ENCODE measurements around the gene BTBD17.
A peak's percentile ranks its signal among the peaks of the same experiment; 100 is the strongest.

The BTBD17 gene

GRCh38 chr17:74359916-74360315 is 1.8 kb downstream of the BTBD17 start:
- no peak for DNase-seq (ENCODE audit: low read depth in 3 of 3)

GRCh38 chr17:74358697-74359096 is 3.0 kb downstream of the BTBD17 start:
- no peak for DNase-seq (ENCODE audit: low read depth in 3 of 3)

- no peak for DNase-seq (ENCODE audit: low read depth in 3 of 3)
These were observed 4.2 kb downstream of the BTBD17 start for GRCh38 chr17:74357466-74357809.

GRCh38 chr17:74356646-74357465 is 4.8 kb downstream of the BTBD17 start:
- no peak for DNase-seq (ENCODE audit: low read depth in 3 of 3)

GRCh38 chr17:74355065-74355464 is 6.6 kb downstream of the BTBD17 start:
- DNase-seq (ENCODE audit: low read depth in 3 of 3): no peak

- no peak for DNase-seq (ENCODE audit: low read depth in 3 of 3)
These were observed 7.1 kb downstream of the BTBD17 start for GRCh38 chr17:74354561-74354960.

- DNase-seq (ENCODE audit: low read depth in 3 of 3): peak in 1 of 3 experiments; percentile 6
These were observed 7.5 kb downstream of the BTBD17 start for GRCh38 chr17:74354123-74354522.

GRCh38 chr17:74353446-74354060 is 8.1 kb downstream of the BTBD17 start:
- DNase-seq (ENCODE audit: low read depth in 3 of 3): no peak

GRCh38 chr17:74351552-74352210 is 10.0 kb downstream of the BTBD17 start:
- no peak for DNase-seq (ENCODE audit: low read depth in 3 of 3)

- DNase-seq (ENCODE audit: low read depth in 3 of 3): no peak
These were observed 11.2 kb downstream of the BTBD17 start for GRCh38 chr17:74350486-74350885.

GRCh38 chr17:74349120-74349519 is 12.5 kb downstream of the BTBD17 start:
- DNase-seq (ENCODE audit: low read depth in 3 of 3): no peak

GRCh38 chr17:74347646-74348045 is 14.0 kb downstream of the BTBD17 start:
- no peak for DNase-seq (ENCODE audit: low read depth in 3 of 3)

GRCh38 chr17:74345433-74346241 is 16.0 kb downstream of the BTBD17 start:
- DNase-seq (ENCODE audit: low read depth in 3 of 3): no peak

- DNase-seq (ENCODE audit: low read depth in 3 of 3): no peak
These were observed 17.0 kb downstream of the BTBD17 start for GRCh38 chr17:74344658-74345057.

GRCh38 chr17:74343526-74344284 is 18.0 kb downstream of the BTBD17 start:
- no peak for DNase-seq (ENCODE audit: low read depth in 3 of 3)

GRCh38 chr17:74343121-74343520 is 18.5 kb downstream of the BTBD17 start:
- DNase-seq (ENCODE audit: low read depth in 3 of 3): no peak

- no peak for DNase-seq (ENCODE audit: low read depth in 3 of 3)
These were observed 19.4 kb downstream of the BTBD17 start for GRCh38 chr17:74342224-74342623.

GRCh38 chr17:74340470-74341023 is 21.1 kb downstream of the BTBD17 start:
- DNase-seq (ENCODE audit: low read depth in 3 of 3): no peak

GRCh38 chr17:74339537-74340195 is 22.0 kb downstream of the BTBD17 start:
- DNase-seq (ENCODE audit: low read depth in 3 of 3): no peak

- DNase-seq (ENCODE audit: low read depth in 3 of 3): no peak
These were observed 23.7 kb downstream of the BTBD17 start for GRCh38 chr17:74337834-74338500.
